ENCODE measurements around the gene BORCS8. TPM values are rescaled to one million over a fixed set of nuclear protein-coding genes. Genes with fewer than 3 reads are reported as not detected.

Gene BORCS8
- total and polyA plus RNA-seq, 2 of the 13 experiments (the other 11 are each of a cell fraction or from before 2014, with no cell fraction given) = 9.6 to 13.3 TPM

- TF ChIP-seq GLI4 (CRISPR knock-in tag; IDR thresholded peaks at IDR 0.05; ENCODE audit: borderline replicate concordance) (no peak), ZNF441 (CRISPR knock-in tag; IDR thresholded peaks at IDR 0.05; ENCODE audit: borderline replicate concordance) (no peak), HNRNPK (IDR thresholded peaks at IDR 0.05; ENCODE audit: low read depth, low read length, poor library complexity, severe bottlenecking) (no peak), ZSCAN30 (CRISPR knock-in tag; IDR thresholded peaks at IDR 0.05) (no peak), ZNF589 (CRISPR knock-in tag; conservative IDR thresholded peaks at IDR 0.05) (no peak), ZNF775 (CRISPR knock-in tag; IDR thresholded peaks at IDR 0.05; ENCODE audit: borderline replicate concordance) (no peak), ZNF44 (CRISPR knock-in tag; IDR thresholded peaks at IDR 0.05) (peak; percentile 16; the same call in 1 of the 2 replicates), NR3C1 (CRISPR knock-in tag; IDR thresholded peaks at IDR 0.05) (no peak), LRRFIP1 (CRISPR knock-in tag; conservative IDR thresholded peaks at IDR 0.05) (no peak), ZNF713 (CRISPR knock-in tag; IDR thresholded peaks at IDR 0.05) (no peak), ZNF891 (CRISPR knock-in tag; IDR thresholded peaks at IDR 0.05) (no peak; the same call in 1 of the 2 replicates), ZNF773 (CRISPR knock-in tag; IDR thresholded peaks at IDR 0.05; ENCODE audit: borderline replicate concordance) (no peak), FOSL2 (CRISPR knock-in tag; IDR thresholded peaks at IDR 0.05) (no peak), SUZ12 (IDR thresholded peaks at IDR 0.05; ENCODE audit: low read depth, low read length) (no peak), HCFC1 (IDR thresholded peaks at IDR 0.05; ENCODE audit: low read depth, low read length) (no peak), ZNF496 (CRISPR knock-in tag; IDR thresholded peaks at IDR 0.05; ENCODE audit: insufficient replicate concordance) (no peak), ZNF430 (CRISPR knock-in tag; IDR thresholded peaks at IDR 0.05) (0 out of 2 replicates have a peak, but pooled peaks have one; percentile 15), NFIB (CRISPR knock-in tag; IDR thresholded peaks at IDR 0.05; ENCODE audit: borderline replicate concordance) (no peak)
- TF ChIP-seq, protein P1, sequence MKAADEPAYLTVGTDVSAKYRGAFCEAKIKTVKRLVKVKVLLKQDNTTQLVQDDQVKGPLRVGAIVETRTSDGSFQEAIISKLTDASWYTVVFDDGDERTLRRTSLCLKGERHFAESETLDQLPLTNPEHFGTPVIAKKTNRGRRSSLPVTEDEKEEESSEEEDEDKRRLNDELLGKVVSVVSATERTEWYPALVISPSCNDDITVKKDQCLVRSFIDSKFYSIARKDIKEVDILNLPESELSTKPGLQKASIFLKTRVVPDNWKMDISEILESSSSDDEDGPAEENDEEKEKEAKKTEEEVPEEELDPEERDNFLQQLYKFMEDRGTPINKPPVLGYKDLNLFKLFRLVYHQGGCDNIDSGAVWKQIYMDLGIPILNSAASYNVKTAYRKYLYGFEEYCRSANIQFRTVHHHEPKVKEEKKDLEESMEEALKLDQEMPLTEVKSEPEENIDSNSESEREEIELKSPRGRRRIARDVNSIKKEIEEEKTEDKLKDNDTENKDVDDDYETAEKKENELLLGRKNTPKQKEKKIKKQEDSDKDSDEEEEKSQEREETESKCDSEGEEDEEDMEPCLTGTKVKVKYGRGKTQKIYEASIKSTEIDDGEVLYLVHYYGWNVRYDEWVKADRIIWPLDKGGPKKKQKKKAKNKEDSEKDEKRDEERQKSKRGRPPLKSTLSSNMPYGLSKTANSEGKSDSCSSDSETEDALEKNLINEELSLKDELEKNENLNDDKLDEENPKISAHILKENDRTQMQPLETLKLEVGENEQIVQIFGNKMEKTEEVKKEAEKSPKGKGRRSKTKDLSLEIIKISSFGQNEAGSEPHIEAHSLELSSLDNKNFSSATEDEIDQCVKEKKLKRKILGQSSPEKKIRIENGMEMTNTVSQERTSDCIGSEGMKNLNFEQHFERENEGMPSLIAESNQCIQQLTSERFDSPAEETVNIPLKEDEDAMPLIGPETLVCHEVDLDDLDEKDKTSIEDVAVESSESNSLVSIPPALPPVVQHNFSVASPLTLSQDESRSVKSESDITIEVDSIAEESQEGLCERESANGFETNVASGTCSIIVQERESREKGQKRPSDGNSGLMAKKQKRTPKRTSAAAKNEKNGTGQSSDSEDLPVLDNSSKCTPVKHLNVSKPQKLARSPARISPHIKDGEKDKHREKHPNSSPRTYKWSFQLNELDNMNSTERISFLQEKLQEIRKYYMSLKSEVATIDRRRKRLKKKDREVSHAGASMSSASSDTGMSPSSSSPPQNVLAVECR (CRISPR knock-in tag; IDR thresholded peaks at IDR 0.05; ENCODE audit: borderline replicate concordance) = peak; percentile 80; the same call in 1 of the 2 replicates
- TF ChIP-seq, protein P2, sequence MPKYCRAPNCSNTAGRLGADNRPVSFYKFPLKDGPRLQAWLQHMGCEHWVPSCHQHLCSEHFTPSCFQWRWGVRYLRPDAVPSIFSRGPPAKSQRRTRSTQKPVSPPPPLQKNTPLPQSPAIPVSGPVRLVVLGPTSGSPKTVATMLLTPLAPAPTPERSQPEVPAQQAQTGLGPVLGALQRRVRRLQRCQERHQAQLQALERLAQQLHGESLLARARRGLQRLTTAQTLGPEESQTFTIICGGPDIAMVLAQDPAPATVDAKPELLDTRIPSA (CRISPR knock-in tag; IDR thresholded peaks at IDR 0.05; ENCODE audit: borderline replicate concordance) = no peak
- TF ChIP-seq, protein P3, sequence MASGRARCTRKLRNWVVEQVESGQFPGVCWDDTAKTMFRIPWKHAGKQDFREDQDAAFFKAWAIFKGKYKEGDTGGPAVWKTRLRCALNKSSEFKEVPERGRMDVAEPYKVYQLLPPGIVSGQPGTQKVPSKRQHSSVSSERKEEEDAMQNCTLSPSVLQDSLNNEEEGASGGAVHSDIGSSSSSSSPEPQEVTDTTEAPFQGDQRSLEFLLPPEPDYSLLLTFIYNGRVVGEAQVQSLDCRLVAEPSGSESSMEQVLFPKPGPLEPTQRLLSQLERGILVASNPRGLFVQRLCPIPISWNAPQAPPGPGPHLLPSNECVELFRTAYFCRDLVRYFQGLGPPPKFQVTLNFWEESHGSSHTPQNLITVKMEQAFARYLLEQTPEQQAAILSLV (CRISPR knock-in tag; IDR thresholded peaks at IDR 0.05; ENCODE audit: borderline replicate concordance) = no peak
These were observed 11.3 kb upstream of the BORCS8 start, which contains the start of gene NR2C2AP (continued) for GRCh38 chr19:19203012-19203856.
